ENCODE results near the gene MLPH. TPM values are rescaled to one million over a fixed set of nuclear protein-coding genes. Genes with fewer than 3 reads are reported as not detected.

MLPH gene
- total and polyA plus RNA-seq, 4 donors: 1.6 to 25.9 (median 22.3) TPM

DNA sequence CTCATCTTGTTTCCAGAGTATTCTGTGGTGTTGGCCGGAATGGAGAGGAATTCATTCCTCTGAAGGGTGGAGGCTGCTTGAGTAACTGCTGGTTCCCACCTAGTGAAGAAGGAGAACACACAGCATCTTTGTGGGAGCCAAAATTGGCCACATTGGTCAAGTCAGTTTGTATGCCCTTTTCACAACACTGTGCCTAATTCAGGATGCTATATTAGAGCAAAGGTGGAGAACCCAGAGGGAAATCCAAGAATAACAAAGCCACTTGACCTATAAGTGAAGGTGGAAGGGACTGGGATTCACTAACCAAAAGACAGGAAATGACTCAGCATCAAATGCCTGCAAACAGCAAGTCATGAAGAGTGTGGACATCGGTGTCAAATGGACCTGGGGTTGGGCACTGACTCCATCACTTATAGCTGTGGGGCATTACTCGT lies 27.3 kb upstream of the MLPH start:
- no peak overlapping the region for H3K27ac ChIP-seq (ENCODE audit: low read depth in 1 of 2, low read length in 2 of 2)
- 84% methylated on average over 3 of the region's 3 CpGs for WGBS
- no peaks in the 10 kb centered on the region for H3K27me3 ChIP-seq (ENCODE audit: control insufficient read depth in 4 of 4, insufficient read depth in 4 of 4, low read length in 3 of 4)
- H3K36me3 ChIP-seq (ENCODE audit: control insufficient read depth in 4 of 4, insufficient read depth in 3 of 4, low read depth in 1 of 4, low read length in 3 of 4): no peaks in the 10 kb centered on the region
- DNase-seq (ENCODE audit: low spot score): no peak
- no peaks in the 10 kb centered on the region for H3K9me3 ChIP-seq (ENCODE audit: control insufficient read depth in 4 of 4, low read length in 3 of 4)
- no peak overlapping the region for H3K9ac ChIP-seq (ENCODE audit: low read depth in 1 of 2, low read length in 2 of 2)
- no peak overlapping the region for H3K4me3 ChIP-seq (ENCODE audit: low read depth in 1 of 3, low read length in 3 of 3)
- no peak for TF ChIP-seq HNF4A (conservative IDR thresholded peaks at IDR 0.05)
- no peak for TF ChIP-seq GABPA (IDR thresholded peaks at IDR 0.05 in 1 of 2, conservative IDR thresholded peaks at IDR 0.05 in 1 of 2)
- TF ChIP-seq JUND (IDR thresholded peaks at IDR 0.05): no peak
- no peak for TF ChIP-seq HNF4G (IDR thresholded peaks at IDR 0.05)
- no peak for TF ChIP-seq FOXA2 (IDR thresholded peaks at IDR 0.05)
- no peak for TF ChIP-seq TAF1 (conservative IDR thresholded peaks at IDR 0.05)
- no peak for TF ChIP-seq RXRA (IDR thresholded peaks at IDR 0.05)
- TF ChIP-seq, protein P1, sequence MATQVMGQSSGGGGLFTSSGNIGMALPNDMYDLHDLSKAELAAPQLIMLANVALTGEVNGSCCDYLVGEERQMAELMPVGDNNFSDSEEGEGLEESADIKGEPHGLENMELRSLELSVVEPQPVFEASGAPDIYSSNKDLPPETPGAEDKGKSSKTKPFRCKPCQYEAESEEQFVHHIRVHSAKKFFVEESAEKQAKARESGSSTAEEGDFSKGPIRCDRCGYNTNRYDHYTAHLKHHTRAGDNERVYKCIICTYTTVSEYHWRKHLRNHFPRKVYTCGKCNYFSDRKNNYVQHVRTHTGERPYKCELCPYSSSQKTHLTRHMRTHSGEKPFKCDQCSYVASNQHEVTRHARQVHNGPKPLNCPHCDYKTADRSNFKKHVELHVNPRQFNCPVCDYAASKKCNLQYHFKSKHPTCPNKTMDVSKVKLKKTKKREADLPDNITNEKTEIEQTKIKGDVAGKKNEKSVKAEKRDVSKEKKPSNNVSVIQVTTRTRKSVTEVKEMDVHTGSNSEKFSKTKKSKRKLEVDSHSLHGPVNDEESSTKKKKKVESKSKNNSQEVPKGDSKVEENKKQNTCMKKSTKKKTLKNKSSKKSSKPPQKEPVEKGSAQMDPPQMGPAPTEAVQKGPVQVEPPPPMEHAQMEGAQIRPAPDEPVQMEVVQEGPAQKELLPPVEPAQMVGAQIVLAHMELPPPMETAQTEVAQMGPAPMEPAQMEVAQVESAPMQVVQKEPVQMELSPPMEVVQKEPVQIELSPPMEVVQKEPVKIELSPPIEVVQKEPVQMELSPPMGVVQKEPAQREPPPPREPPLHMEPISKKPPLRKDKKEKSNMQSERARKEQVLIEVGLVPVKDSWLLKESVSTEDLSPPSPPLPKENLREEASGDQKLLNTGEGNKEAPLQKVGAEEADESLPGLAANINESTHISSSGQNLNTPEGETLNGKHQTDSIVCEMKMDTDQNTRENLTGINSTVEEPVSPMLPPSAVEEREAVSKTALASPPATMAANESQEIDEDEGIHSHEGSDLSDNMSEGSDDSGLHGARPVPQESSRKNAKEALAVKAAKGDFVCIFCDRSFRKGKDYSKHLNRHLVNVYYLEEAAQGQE (IDR thresholded peaks at IDR 0.05): no peak
- TF ChIP-seq EGR1 (IDR thresholded peaks at IDR 0.05; ENCODE audit: low read depth in 2 of 2): no peak
- no peak for TF ChIP-seq SP1 (IDR thresholded peaks at IDR 0.05)
- TF ChIP-seq, protein P2, sequence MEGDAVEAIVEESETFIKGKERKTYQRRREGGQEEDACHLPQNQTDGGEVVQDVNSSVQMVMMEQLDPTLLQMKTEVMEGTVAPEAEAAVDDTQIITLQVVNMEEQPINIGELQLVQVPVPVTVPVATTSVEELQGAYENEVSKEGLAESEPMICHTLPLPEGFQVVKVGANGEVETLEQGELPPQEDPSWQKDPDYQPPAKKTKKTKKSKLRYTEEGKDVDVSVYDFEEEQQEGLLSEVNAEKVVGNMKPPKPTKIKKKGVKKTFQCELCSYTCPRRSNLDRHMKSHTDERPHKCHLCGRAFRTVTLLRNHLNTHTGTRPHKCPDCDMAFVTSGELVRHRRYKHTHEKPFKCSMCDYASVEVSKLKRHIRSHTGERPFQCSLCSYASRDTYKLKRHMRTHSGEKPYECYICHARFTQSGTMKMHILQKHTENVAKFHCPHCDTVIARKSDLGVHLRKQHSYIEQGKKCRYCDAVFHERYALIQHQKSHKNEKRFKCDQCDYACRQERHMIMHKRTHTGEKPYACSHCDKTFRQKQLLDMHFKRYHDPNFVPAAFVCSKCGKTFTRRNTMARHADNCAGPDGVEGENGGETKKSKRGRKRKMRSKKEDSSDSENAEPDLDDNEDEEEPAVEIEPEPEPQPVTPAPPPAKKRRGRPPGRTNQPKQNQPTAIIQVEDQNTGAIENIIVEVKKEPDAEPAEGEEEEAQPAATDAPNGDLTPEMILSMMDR (IDR thresholded peaks at IDR 0.05; ENCODE audit: low read depth, low read length, missing input control): no peak
- TF ChIP-seq FOXA1 (IDR thresholded peaks at IDR 0.05): no peak
- TF ChIP-seq RAD21 (IDR thresholded peaks at IDR 0.05): no peak
- TF ChIP-seq YY1 (IDR thresholded peaks at IDR 0.05): no peak
- TF ChIP-seq ATF3 (IDR thresholded peaks at IDR 0.05): no peak
- H3K4me1 ChIP-seq (ENCODE audit: control insufficient read depth in 4 of 4, insufficient read depth in 4 of 4, low read length in 3 of 4): no peaks in the 10 kb centered on the region

DNA sequence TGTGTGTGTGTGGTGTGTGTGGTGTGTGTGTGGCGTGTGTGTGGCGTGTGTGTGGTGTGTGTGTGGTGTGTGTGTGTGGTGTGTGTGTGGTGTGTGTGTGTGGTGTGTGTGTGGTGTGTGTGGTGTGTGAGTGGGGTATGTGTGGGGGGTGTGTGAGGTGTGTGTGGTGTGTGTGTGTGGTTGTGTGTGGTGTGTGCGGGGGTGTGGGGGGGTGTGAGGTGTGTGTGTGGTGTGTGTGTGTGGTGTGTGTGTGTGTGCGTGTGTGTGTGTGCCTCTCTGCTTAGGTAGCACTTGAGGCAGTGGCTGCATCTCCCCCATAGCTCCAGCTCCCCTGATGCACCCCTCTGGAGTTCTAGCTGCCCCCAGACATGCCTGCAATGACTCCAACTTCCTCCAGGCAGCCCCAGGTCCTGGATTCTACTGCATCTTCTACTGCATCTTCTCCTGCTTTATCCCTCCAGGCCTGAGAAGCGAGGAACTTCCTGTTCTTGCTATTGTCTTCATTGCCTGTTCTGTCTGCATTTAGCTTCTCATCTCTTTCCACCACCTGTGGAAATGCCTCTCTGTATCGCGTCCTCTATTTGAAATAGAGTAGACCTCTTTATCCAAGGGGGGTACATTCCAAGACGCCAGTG lies 22.2 kb upstream of the MLPH start:
- Histone ChIP-seq H3K4me3 (ENCODE audit: low read depth in 1 of 3, low read length in 3 of 3) (no peak overlapping the region), H3K9me3 (ENCODE audit: control insufficient read depth in 4 of 4, low read length in 3 of 4) (no peaks in the 10 kb centered on the region), H3K27me3 (ENCODE audit: control insufficient read depth in 4 of 4, insufficient read depth in 4 of 4, low read length in 3 of 4) (no peaks in the 10 kb centered on the region), H3K27ac (ENCODE audit: low read depth in 1 of 2, low read length in 2 of 2) (no peak overlapping the region), H3K36me3 (ENCODE audit: control insufficient read depth in 4 of 4, insufficient read depth in 3 of 4, low read depth in 1 of 4, low read length in 3 of 4) (no peaks in the 10 kb centered on the region), H3K4me1 (ENCODE audit: control insufficient read depth in 4 of 4, insufficient read depth in 4 of 4, low read length in 3 of 4) (peaks cover 0 to 8% (median 4%) of the 10 kb centered on the region in 4 donors), H3K9ac (ENCODE audit: low read depth in 1 of 2, low read length in 2 of 2) (no peak overlapping the region)
- WGBS: 89% methylated on average over 8 of the region's 8 CpGs
- no peak for DNase-seq (ENCODE audit: low spot score)
- TF ChIP-seq SP1 (IDR thresholded peaks at IDR 0.05) (no peak), FOXA1 (IDR thresholded peaks at IDR 0.05) (no peak), JUND (IDR thresholded peaks at IDR 0.05) (no peak), ATF3 (IDR thresholded peaks at IDR 0.05) (no peak), ZBTB33 (IDR thresholded peaks at IDR 0.05) (no peak), YY1 (IDR thresholded peaks at IDR 0.05) (no peak), TAF1 (conservative IDR thresholded peaks at IDR 0.05) (no peak), NR2F2 (IDR thresholded peaks at IDR 0.05) (no peak), RAD21 (IDR thresholded peaks at IDR 0.05) (no peak), HNF4G (IDR thresholded peaks at IDR 0.05) (no peak), EGR1 (IDR thresholded peaks at IDR 0.05; ENCODE audit: low read depth in 2 of 2) (no peak), RXRA (IDR thresholded peaks at IDR 0.05) (no peak), GABPA (IDR thresholded peaks at IDR 0.05 in 1 of 2, conservative IDR thresholded peaks at IDR 0.05 in 1 of 2) (no peak), FOXA2 (IDR thresholded peaks at IDR 0.05) (no peak)
- TF ChIP-seq, protein P1 (IDR thresholded peaks at IDR 0.05): no peak
- TF ChIP-seq, protein P3, sequence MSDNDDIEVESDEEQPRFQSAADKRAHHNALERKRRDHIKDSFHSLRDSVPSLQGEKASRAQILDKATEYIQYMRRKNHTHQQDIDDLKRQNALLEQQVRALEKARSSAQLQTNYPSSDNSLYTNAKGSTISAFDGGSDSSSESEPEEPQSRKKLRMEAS (IDR thresholded peaks at IDR 0.05): no peak
